Fibroblast of lung (primary cell): ENCODE data around the gene KCNAB2. TPM values are rescaled to one million over a fixed set of nuclear protein-coding genes. Genes with fewer than 3 reads are reported as not detected.

Source experiments
- DNase-seq, 2 donors: peaks; one replicate each; pipeline versions ENCODE4 v3.0.0 to v3.0.0-alpha.2; 2010; ENCODE audit warnings: low read depth in 2 of 2
- H2AFZ ChIP-seq: 2 replicates; pipeline ENCODE4 v1.5.1; 2012; ENCODE audit warnings: low read length, control low read depth, inconsistent platforms
- H3K27ac ChIP-seq: 2 replicates; pipeline ENCODE4 v1.5.1; 2011; ENCODE audit warnings: low read length, control low read depth; ENCODE audit not compliant: insufficient read depth
- H3K27me3 ChIP-seq: 2 replicates; pipeline ENCODE4 v1.5.1; 2011; ENCODE audit warnings: mild to moderate bottlenecking, low read length; ENCODE audit not compliant: control insufficient read depth, insufficient read depth
- H3K36me3 ChIP-seq: 2 replicates; pipeline ENCODE4 v1.5.1; 2011; ENCODE audit warnings: low read length; ENCODE audit not compliant: control insufficient read depth, insufficient read depth
- H3K4me1 ChIP-seq: 2 replicates; pipeline ENCODE4 v1.5.1; 2011; ENCODE audit warnings: low read length; ENCODE audit not compliant: control insufficient read depth, insufficient read depth; ENCODE audit errors: extremely low read depth
- H3K4me2 ChIP-seq: 2 replicates; pipeline ENCODE4 v1.5.1; 2011; ENCODE audit warnings: low read length, control low read depth; ENCODE audit not compliant: insufficient read depth; ENCODE audit errors: extremely low read depth
- H3K4me3 ChIP-seq, 4 experiments: fragments of 200-600 bp in 1 of 4; sonication (generic) in 1 of 4; replicated peaks in 1 of 4; 2 replicates each; pipeline ENCODE4 v1.5.1; 2011 to 2016; ENCODE audit warnings: low read length in 4 of 4, low read depth in 3 of 4, mild to moderate bottlenecking in 3 of 4, control low read depth in 2 of 4, inconsistent platforms in 1 of 4, mixed read lengths in 1 of 4; ENCODE audit not compliant: insufficient read depth in 1 of 4; ENCODE audit errors: control extremely low read depth in 1 of 4
- H3K79me2 ChIP-seq: 2 replicates; pipeline ENCODE4 v1.5.1; 2012; ENCODE audit warnings: mild to moderate bottlenecking, low read length, inconsistent platforms; ENCODE audit not compliant: control insufficient read depth, insufficient read depth
- H3K9ac ChIP-seq: 2 replicates; pipeline ENCODE4 v1.5.1; 2011; ENCODE audit warnings: mild to moderate bottlenecking, low read length, control low read depth; ENCODE audit not compliant: insufficient read depth
- H3K9me3 ChIP-seq: 2 replicates; pipeline ENCODE4 v1.5.1; 2012; ENCODE audit warnings: low read depth, low read length; ENCODE audit not compliant: control insufficient read depth, insufficient read depth
- H4K20me1 ChIP-seq: 2 replicates; pipeline ENCODE4 v1.5.1; 2011; ENCODE audit warnings: low read length; ENCODE audit not compliant: control insufficient read depth, insufficient read depth; ENCODE audit errors: extremely low read depth
- CTCF ChIP-seq, 2 donors: IDR thresholded peaks in 1 of 2; conservative IDR thresholded peaks in 1 of 2; 1 replicate in 1 of 2; 2 replicates in 1 of 2; pipeline ENCODE4 v1.5.1; 2011 to 2012; ENCODE audit warnings: low read length in 2 of 2, control low read depth in 1 of 2, inconsistent platforms in 1 of 2, low read depth in 1 of 2, mild to moderate bottlenecking in 1 of 2
- EZH2 ChIP-seq: IDR thresholded peaks from 2 replicates; pipeline ENCODE4 v1.5.1; 2012; ENCODE audit warnings: low read length, control low read depth, mild to moderate bottlenecking; ENCODE audit errors: missing control alignments
- polyA plus RNA-seq, 2 donors: library from polyadenylated mRNA; depleted of rRNA in 1 of 2; stranded (reverse) in 1 of 2; unstranded in 1 of 2; fragments of >200 nt; gene quantifications; 2 replicates each; pipeline ENCODE4 v1.2.1, GENCODE V29; 2011 to 2012; ENCODE audit warnings: missing spikeins in 1 of 2
- total RNA-seq: library from RNA; depleted of rRNA; stranded (reverse); fragments of >200 nt; gene quantifications from 2 replicates; pipeline ENCODE4 v1.2.1, GENCODE V29; 2014

KCNAB2 gene
- total and polyA plus RNA-seq, 2 donors (not counting 1 experiment from before 2014, with no cell fraction given) = 2.2 to 2.5 TPM

GRCh38 chr1:6000444-6001288, 45.0 kb upstream of the KCNAB2 start:
- no peak for TF ChIP-seq CTCF (conservative IDR thresholded peaks at IDR 0.05 in 1 of 2, IDR thresholded peaks at IDR 0.05 in 1 of 2; ENCODE audit: low read depth in 1 of 2, low read length in 2 of 2)
- no peak for TF ChIP-seq EZH2
- Histone ChIP-seq H3K9me3 (no peaks in the 10 kb centered on the region), H3K4me1 (no peaks in the 10 kb centered on the region), H3K27ac (no peak overlapping the region), H4K20me1 (no peaks in the 10 kb centered on the region), H3K79me2 (no peaks in the 10 kb centered on the region), H2AFZ (no peak overlapping the region), H3K27me3 (no peaks in the 10 kb centered on the region), H3K9ac (no peak overlapping the region), H3K4me3 (no peak overlapping the region), H3K36me3 (no peaks in the 10 kb centered on the region), H3K4me2 (no peak overlapping the region)
- DNase-seq = no peak

- H3K79me2 ChIP-seq = no peaks in the 10 kb centered on the region
- H3K9me3 ChIP-seq = no peaks in the 10 kb centered on the region
- H3K27ac ChIP-seq = no peak overlapping the region
- H3K4me2 ChIP-seq = no peak overlapping the region
- no peaks in the 10 kb centered on the region for H3K36me3 ChIP-seq
- H3K4me3 ChIP-seq = no peak overlapping the region
- no peaks in the 10 kb centered on the region for H4K20me1 ChIP-seq
- H3K4me1 ChIP-seq = no peaks in the 10 kb centered on the region
- no peaks in the 10 kb centered on the region for H3K27me3 ChIP-seq
- TF ChIP-seq EZH2 (no peak), CTCF (conservative IDR thresholded peaks at IDR 0.05 in 1 of 2, IDR thresholded peaks at IDR 0.05 in 1 of 2; ENCODE audit: low read depth in 1 of 2, low read length in 2 of 2) (no peak)
- no peak overlapping the region for H2AFZ ChIP-seq
- H3K9ac ChIP-seq = no peak overlapping the region
- DNase-seq = no peak
Observed at GRCh38 chr1:6001992-6002576, 43.6 kb upstream of the KCNAB2 start.

- H4K20me1 ChIP-seq = no peaks in the 10 kb centered on the region
- H3K9me3 ChIP-seq = no peaks in the 10 kb centered on the region
- no peaks in the 10 kb centered on the region for H3K4me1 ChIP-seq
- H3K4me2 ChIP-seq = no peak overlapping the region
- no peak overlapping the region for H2AFZ ChIP-seq
- no peak overlapping the region for H3K4me3 ChIP-seq
- no peaks in the 10 kb centered on the region for H3K36me3 ChIP-seq
- H3K9ac ChIP-seq = no peak overlapping the region
- DNase-seq = no peak
- TF ChIP-seq EZH2 = no peak
- TF ChIP-seq CTCF (conservative IDR thresholded peaks at IDR 0.05 in 1 of 2, IDR thresholded peaks at IDR 0.05 in 1 of 2; ENCODE audit: low read depth in 1 of 2, low read length in 2 of 2) = no peak
- no peaks in the 10 kb centered on the region for H3K27me3 ChIP-seq
- no peak overlapping the region for H3K27ac ChIP-seq
- no peaks in the 10 kb centered on the region for H3K79me2 ChIP-seq
Observed at GRCh38 chr1:6002714-6003501, 42.8 kb upstream of the KCNAB2 start.
